GM23338 (cell line): ENCODE results near the gene PARP11. TPM values are rescaled to one million over a fixed set of nuclear protein-coding genes. Genes with fewer than 3 reads are reported as not detected.

Experiments
- ATAC-seq: fragments of 200-7000 bp; cut with Tn5 transposase; 3 replicates; pipeline ENCODE4 v1.9.1; 2020
- DNase-seq: peaks from one replicate; pipeline ENCODE4 v3.0.0-alpha.2; 2015; ENCODE audit warnings: low spot score
- H2AFZ ChIP-seq: fragments of 200-600 bp; sonication (generic); 2 replicates; pipeline ENCODE4 v1.8.0; 2016; ENCODE audit warnings: antibody characterized with exemption, mild to moderate bottlenecking, moderate library complexity
- H3F3A ChIP-seq: fragments of 200-600 bp; sonication (generic); replicated peaks from 2 replicates; pipeline ENCODE4 v1.8.0; 2017; ENCODE audit warnings: antibody characterized with exemption, mixed run types, low read depth
- H3K27ac ChIP-seq: fragments of 200-600 bp; sonication (generic); 2 replicates; pipeline ENCODE4 v1.6.1; 2016; ENCODE audit warnings: low read depth
- H3K27me3 ChIP-seq: fragments of 200-600 bp; sonication (generic); 2 replicates; pipeline ENCODE4 v1.8.0; 2016; ENCODE audit warnings: mild to moderate bottlenecking, mixed run types, moderate library complexity; ENCODE audit not compliant: insufficient read depth
- H3K36me3 ChIP-seq: fragments of 200-600 bp; sonication (generic); 2 replicates; pipeline ENCODE4 v1.8.0; 2016; ENCODE audit warnings: mild to moderate bottlenecking; ENCODE audit not compliant: insufficient read depth
- H3K4me1 ChIP-seq: fragments of 200-600 bp; sonication (generic); 2 replicates; pipeline ENCODE4 v1.8.0; 2016; ENCODE audit warnings: mild to moderate bottlenecking, moderate library complexity; ENCODE audit not compliant: insufficient read depth
- H3K4me2 ChIP-seq: fragments of 200-600 bp; sonication (generic); 2 replicates; pipeline ENCODE4 v1.7.1; 2017; ENCODE audit warnings: mixed run types
- H3K4me3 ChIP-seq: fragments of 200-600 bp; sonication (generic); 2 replicates; pipeline ENCODE4 v1.6.1; 2016; ENCODE audit warnings: mixed run types
- H3K79me2 ChIP-seq: fragments of 200-600 bp; sonication (generic); replicated peaks from 2 replicates; pipeline ENCODE4 v1.8.0; 2017; ENCODE audit warnings: mild to moderate bottlenecking; ENCODE audit not compliant: insufficient read depth
- H3K9me2 ChIP-seq: fragments of 200-600 bp; sonication (generic); 2 replicates; pipeline ENCODE4 v1.8.0; 2017; ENCODE audit not compliant: insufficient read depth
- H4K20me1 ChIP-seq: fragments of 200-600 bp; sonication (generic); replicated peaks from 2 replicates; pipeline ENCODE4 v1.8.0; 2017; ENCODE audit warnings: mild to moderate bottlenecking; ENCODE audit not compliant: insufficient read depth
- H3K27ac Mint-ChIP-seq: 2 replicates; pipeline ENCODE4 v1.8.0; 2020; ENCODE audit warnings: inconsistent platforms, mild to moderate bottlenecking, moderate library complexity, mixed read lengths
- H3K27me3 Mint-ChIP-seq: 3 replicates; pipeline ENCODE4 v1.8.0; 2022; ENCODE audit warnings: low read depth, mild to moderate bottlenecking, moderate library complexity, mixed read lengths, inconsistent platforms; ENCODE audit not compliant: insufficient read depth, poor library complexity
- H3K36me3 Mint-ChIP-seq: 3 replicates; pipeline ENCODE4 v1.8.0; 2021; ENCODE audit warnings: low read depth, mild to moderate bottlenecking, inconsistent platforms, moderate library complexity, mixed read lengths
- H3K4me1 Mint-ChIP-seq: 3 replicates; pipeline ENCODE4 v1.8.0; 2020; ENCODE audit warnings: mild to moderate bottlenecking, inconsistent platforms, mixed read lengths
- H3K4me3 Mint-ChIP-seq: 3 replicates; pipeline ENCODE4 v1.8.0; 2021; ENCODE audit warnings: moderate library complexity, mild to moderate bottlenecking, inconsistent platforms, mixed read lengths
- H3K9me3 Mint-ChIP-seq: 3 replicates; pipeline ENCODE4 v1.8.0; 2020; ENCODE audit warnings: moderate library complexity, mild to moderate bottlenecking, inconsistent platforms, mixed read lengths
- CREB1 ChIP-seq: fragments of 250-450 bp; sonication (Bioruptor Pico); IDR thresholded peaks from 2 replicates; pipeline ENCODE4 v1.5.0; 2020; ENCODE audit warnings: low read depth, mild to moderate bottlenecking, moderate library complexity
- POLR2AphosphoS5 ChIP-seq: IDR thresholded peaks from 2 replicates; pipeline ENCODE4 v1.6.1; 2016; ENCODE audit warnings: antibody characterized with exemption, low read depth
- ZNF114 ChIP-seq: fragments of 250-450 bp; sonication (Bioruptor Pico); IDR thresholded peaks from 2 replicates; pipeline ENCODE4 v1.5.0; 2020; ENCODE audit warnings: mild to moderate bottlenecking, moderate library complexity
- ZNF331 ChIP-seq: fragments of 250-450 bp; sonication (Bioruptor Pico); IDR thresholded peaks from 2 replicates; pipeline ENCODE4 v1.5.0; 2020; ENCODE audit warnings: low read depth, mild to moderate bottlenecking, moderate library complexity
- polyA plus RNA-seq: library from polyadenylated mRNA; unstranded; fragments of >200 nt; fragmentation: Nextera tagmentation; extraction: Ambion mirVana; gene quantifications from 2 replicates; pipeline ENCODE4 v1.2.1, GENCODE V29; 2016
- total RNA-seq: library from RNA; depleted of rRNA; stranded (reverse); fragments of >200 nt; shearing (Covaris generic); gene quantifications from 2 replicates; pipeline ENCODE4 v1.2.3, GENCODE V29; 2014
- TF ChIP-seq, protein P1 (sequence below): fragments of 250-450 bp; sonication (Bioruptor Pico); IDR thresholded peaks from 2 replicates; pipeline ENCODE4 v1.5.0; 2020; ENCODE audit warnings: mild to moderate bottlenecking, moderate library complexity
- TF ChIP-seq, protein P2 (sequence below), 2 experiments: fragments of 200-600 bp in 1 of 2; sonication (generic) in 1 of 2; conservative IDR thresholded peaks; 2 replicates each; pipeline versions ENCODE4 v1.5.1 to v1.6.1; 2016 to 2017; ENCODE audit warnings: antibody characterized with exemption in 2 of 2, low read depth in 2 of 2, mild to moderate bottlenecking in 2 of 2, moderate library complexity in 1 of 2
- TF ChIP-seq, protein P3 (sequence below): IDR thresholded peaks from one replicate; pipeline ENCODE4 v1.6.1; 2018; ENCODE audit warnings: antibody characterized with exemption; ENCODE audit not compliant: unreplicated experiment

PARP11 gene
- total and polyA plus RNA-seq, 2 experiments from 2014 or later, result 4.8 to 11.5 TPM

DNA sequence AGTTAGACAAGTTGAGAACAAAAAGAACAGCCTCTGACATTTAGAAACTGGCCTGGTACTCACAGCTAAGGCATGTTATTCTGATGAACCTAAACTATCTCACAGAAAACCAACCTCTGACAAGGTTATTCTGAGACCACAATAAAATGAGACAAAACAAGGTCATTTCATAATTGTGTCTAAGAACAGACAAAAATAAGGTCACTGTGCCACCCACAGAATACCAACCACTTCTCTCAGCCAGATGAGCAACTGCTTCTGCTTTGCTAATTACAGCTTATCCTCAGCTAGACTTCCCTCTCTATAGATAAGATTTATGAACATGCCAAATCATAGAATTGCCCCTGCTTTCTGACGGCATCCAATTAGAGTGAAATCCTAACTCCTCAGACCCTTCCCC, 68.1 kb downstream of the PARP11 start (continued):
- TF ChIP-seq, protein P1, sequence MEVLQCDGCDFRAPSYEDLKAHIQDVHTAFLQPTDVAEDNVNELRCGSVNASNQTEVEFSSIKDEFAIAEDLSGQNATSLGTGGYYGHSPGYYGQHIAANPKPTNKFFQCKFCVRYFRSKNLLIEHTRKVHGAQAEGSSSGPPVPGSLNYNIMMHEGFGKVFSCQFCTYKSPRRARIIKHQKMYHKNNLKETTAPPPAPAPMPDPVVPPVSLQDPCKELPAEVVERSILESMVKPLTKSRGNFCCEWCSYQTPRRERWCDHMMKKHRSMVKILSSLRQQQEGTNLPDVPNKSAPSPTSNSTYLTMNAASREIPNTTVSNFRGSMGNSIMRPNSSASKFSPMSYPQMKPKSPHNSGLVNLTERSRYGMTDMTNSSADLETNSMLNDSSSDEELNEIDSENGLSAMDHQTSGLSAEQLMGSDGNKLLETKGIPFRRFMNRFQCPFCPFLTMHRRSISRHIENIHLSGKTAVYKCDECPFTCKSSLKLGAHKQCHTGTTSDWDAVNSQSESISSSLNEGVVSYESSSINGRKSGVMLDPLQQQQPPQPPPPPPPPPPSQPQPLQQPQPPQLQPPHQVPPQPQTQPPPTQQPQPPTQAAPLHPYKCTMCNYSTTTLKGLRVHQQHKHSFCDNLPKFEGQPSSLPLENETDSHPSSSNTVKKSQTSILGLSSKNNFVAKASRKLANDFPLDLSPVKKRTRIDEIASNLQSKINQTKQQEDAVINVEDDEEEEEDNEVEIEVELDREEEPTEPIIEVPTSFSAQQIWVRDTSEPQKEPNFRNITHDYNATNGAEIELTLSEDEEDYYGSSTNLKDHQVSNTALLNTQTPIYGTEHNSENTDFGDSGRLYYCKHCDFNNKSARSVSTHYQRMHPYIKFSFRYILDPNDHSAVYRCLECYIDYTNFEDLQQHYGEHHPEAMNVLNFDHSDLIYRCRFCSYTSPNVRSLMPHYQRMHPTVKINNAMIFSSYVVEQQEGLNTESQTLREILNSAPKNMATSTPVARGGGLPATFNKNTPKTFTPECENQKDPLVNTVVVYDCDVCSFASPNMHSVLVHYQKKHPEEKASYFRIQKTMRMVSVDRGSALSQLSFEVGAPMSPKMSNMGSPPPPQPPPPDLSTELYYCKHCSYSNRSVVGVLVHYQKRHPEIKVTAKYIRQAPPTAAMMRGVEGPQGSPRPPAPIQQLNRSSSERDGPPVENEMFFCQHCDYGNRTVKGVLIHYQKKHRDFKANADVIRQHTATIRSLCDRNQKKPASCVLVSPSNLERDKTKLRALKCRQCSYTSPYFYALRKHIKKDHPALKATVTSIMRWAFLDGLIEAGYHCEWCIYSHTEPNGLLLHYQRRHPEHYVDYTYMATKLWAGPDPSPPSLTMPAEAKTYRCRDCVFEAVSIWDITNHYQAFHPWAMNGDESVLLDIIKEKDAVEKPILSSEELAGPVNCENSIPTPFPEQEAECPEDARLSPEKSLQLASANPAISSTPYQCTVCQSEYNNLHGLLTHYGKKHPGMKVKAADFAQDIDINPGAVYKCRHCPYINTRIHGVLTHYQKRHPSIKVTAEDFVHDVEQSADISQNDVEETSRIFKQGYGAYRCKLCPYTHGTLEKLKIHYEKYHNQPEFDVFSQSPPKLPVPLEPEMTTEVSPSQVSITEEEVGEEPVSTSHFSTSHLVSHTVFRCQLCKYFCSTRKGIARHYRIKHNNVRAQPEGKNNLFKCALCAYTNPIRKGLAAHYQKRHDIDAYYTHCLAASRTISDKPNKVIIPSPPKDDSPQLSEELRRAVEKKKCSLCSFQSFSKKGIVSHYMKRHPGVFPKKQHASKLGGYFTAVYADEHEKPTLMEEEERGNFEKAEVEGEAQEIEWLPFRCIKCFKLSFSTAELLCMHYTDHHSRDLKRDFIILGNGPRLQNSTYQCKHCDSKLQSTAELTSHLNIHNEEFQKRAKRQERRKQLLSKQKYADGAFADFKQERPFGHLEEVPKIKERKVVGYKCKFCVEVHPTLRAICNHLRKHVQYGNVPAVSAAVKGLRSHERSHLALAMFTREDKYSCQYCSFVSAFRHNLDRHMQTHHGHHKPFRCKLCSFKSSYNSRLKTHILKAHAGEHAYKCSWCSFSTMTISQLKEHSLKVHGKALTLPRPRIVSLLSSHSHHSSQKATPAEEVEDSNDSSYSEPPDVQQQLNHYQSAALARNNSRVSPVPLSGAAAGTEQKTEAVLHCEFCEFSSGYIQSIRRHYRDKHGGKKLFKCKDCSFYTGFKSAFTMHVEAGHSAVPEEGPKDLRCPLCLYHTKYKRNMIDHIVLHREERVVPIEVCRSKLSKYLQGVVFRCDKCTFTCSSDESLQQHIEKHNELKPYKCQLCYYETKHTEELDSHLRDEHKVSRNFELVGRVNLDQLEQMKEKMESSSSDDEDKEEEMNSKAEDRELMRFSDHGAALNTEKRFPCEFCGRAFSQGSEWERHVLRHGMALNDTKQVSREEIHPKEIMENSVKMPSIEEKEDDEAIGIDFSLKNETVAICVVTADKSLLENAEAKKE (CRISPR knock-in tag), result no peak
- TF ChIP-seq CREB1 (CRISPR knock-in tag), result no peak
- no peak for TF ChIP-seq ZNF114
- TF ChIP-seq ZNF331, result no peak
- TF ChIP-seq, protein P2, sequence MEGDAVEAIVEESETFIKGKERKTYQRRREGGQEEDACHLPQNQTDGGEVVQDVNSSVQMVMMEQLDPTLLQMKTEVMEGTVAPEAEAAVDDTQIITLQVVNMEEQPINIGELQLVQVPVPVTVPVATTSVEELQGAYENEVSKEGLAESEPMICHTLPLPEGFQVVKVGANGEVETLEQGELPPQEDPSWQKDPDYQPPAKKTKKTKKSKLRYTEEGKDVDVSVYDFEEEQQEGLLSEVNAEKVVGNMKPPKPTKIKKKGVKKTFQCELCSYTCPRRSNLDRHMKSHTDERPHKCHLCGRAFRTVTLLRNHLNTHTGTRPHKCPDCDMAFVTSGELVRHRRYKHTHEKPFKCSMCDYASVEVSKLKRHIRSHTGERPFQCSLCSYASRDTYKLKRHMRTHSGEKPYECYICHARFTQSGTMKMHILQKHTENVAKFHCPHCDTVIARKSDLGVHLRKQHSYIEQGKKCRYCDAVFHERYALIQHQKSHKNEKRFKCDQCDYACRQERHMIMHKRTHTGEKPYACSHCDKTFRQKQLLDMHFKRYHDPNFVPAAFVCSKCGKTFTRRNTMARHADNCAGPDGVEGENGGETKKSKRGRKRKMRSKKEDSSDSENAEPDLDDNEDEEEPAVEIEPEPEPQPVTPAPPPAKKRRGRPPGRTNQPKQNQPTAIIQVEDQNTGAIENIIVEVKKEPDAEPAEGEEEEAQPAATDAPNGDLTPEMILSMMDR (conservative IDR thresholded peaks at IDR 0.05; ENCODE audit: low read depth in 2 of 2), result no peak
- no peak for TF ChIP-seq POLR2AphosphoS5

DNA sequence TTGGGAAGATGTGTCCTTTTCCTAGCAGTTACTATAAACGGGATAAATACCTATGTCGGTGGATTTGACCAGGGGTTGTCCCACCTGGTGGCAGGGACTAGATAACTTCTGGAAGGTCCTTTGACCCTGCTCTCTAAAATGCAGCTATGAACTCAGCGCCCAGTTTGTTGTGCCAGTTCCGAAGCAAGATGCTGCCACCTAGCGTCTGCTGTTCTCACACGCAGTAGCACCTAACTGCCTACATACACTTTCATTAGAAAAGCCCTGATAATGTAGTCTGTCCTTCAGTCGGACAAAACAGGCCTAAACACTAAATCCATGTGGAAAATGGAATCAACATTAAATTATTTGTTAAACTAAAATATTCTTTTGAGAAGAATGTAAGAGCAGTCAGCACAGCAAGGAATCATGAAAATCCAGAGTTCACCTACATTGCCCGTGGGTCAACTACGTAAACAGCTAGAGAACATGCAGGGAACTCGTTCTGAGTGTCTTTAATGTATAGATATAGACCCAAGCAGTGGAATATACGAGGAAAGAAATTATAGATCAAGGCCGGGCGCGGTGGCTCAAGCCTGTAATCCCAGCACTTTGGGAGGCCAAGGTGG, 69.2 kb downstream of the PARP11 start:
- Histone ChIP-seq H3F3A (no peaks in the 10 kb centered on the region), H3K27ac (no peak overlapping the region), H3K36me3 (no peaks in the 10 kb centered on the region), H3K4me2 (no peak overlapping the region), H2AFZ (no peak overlapping the region), H3K79me2 (no peaks in the 10 kb centered on the region), H3K9me2 (no peaks in the 10 kb centered on the region), H3K27me3 (no peaks in the 10 kb centered on the region), H3K4me3 (no peak overlapping the region), H3K4me1 (no peaks in the 10 kb centered on the region), H4K20me1 (no peaks in the 10 kb centered on the region)
- H3K36me3 Mint-ChIP-seq, result no peaks in the 10 kb centered on the region
- H3K27me3 Mint-ChIP-seq, result no peaks in the 10 kb centered on the region
- H3K27ac Mint-ChIP-seq, result no peak overlapping the region
- ATAC-seq (peak; percentile 98), DNase-seq (peak; percentile 89)
- no peak overlapping the region for H3K4me3 Mint-ChIP-seq
- H3K4me1 Mint-ChIP-seq, result no peaks in the 10 kb centered on the region
- no peaks in the 10 kb centered on the region for H3K9me3 Mint-ChIP-seq
- TF ChIP-seq, protein P3, sequence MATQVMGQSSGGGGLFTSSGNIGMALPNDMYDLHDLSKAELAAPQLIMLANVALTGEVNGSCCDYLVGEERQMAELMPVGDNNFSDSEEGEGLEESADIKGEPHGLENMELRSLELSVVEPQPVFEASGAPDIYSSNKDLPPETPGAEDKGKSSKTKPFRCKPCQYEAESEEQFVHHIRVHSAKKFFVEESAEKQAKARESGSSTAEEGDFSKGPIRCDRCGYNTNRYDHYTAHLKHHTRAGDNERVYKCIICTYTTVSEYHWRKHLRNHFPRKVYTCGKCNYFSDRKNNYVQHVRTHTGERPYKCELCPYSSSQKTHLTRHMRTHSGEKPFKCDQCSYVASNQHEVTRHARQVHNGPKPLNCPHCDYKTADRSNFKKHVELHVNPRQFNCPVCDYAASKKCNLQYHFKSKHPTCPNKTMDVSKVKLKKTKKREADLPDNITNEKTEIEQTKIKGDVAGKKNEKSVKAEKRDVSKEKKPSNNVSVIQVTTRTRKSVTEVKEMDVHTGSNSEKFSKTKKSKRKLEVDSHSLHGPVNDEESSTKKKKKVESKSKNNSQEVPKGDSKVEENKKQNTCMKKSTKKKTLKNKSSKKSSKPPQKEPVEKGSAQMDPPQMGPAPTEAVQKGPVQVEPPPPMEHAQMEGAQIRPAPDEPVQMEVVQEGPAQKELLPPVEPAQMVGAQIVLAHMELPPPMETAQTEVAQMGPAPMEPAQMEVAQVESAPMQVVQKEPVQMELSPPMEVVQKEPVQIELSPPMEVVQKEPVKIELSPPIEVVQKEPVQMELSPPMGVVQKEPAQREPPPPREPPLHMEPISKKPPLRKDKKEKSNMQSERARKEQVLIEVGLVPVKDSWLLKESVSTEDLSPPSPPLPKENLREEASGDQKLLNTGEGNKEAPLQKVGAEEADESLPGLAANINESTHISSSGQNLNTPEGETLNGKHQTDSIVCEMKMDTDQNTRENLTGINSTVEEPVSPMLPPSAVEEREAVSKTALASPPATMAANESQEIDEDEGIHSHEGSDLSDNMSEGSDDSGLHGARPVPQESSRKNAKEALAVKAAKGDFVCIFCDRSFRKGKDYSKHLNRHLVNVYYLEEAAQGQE, result no peak
